Measurements from ENCODE around the gene MINDY4.

MINDY4 gene

GRCh38 chr7:30859202-30859939, 88.2 kb downstream of the MINDY4 start:
- TF ChIP-seq CTCF (IDR thresholded peaks at IDR 0.05; ENCODE audit: low read depth, low read length): no peak
- H3K4me3 ChIP-seq (replicated peaks in 1 of 2; ENCODE audit: low read depth in 2 of 2, low read length in 2 of 2): no peak overlapping the region

GRCh38 chr7:30859940-30860496, 88.8 kb downstream of the MINDY4 start:
- no peak overlapping the region for H3K4me3 ChIP-seq (replicated peaks in 1 of 2; ENCODE audit: low read depth in 2 of 2, low read length in 2 of 2)
- DNase-seq (ENCODE audit: low read depth in 2 of 2): no peak
- TF ChIP-seq CTCF (IDR thresholded peaks at IDR 0.05; ENCODE audit: low read depth, low read length): no peak

More at GRCh38 chr7:30859202-30859939, 88.2 kb downstream of the MINDY4 start:
- no peak for DNase-seq (ENCODE audit: low read depth in 2 of 2)

GRCh38 chr7:30861612-30862011, 90.4 kb downstream of the MINDY4 start:
- no peak for DNase-seq (ENCODE audit: low read depth in 2 of 2)
- TF ChIP-seq CTCF (IDR thresholded peaks at IDR 0.05; ENCODE audit: low read depth, low read length): no peak
- H3K4me3 ChIP-seq (replicated peaks in 1 of 2; ENCODE audit: low read depth in 2 of 2, low read length in 2 of 2): no peak overlapping the region

GRCh38 chr7:30862995-30863705, 91.9 kb downstream of the MINDY4 start:
- no peak overlapping the region for H3K4me3 ChIP-seq (replicated peaks in 1 of 2; ENCODE audit: low read depth in 2 of 2, low read length in 2 of 2)
- peak in 1 of 2 donors; percentile 2 for DNase-seq (ENCODE audit: low read depth in 2 of 2)
- no peak for TF ChIP-seq CTCF (IDR thresholded peaks at IDR 0.05; ENCODE audit: low read depth, low read length)

GRCh38 chr7:30863706-30864035, 92.5 kb downstream of the MINDY4 start:
- DNase-seq (ENCODE audit: low read depth in 2 of 2): peak; percentile 28 to 60
- no peak overlapping the region for H3K4me3 ChIP-seq (replicated peaks in 1 of 2; ENCODE audit: low read depth in 2 of 2, low read length in 2 of 2)
- no peak for TF ChIP-seq CTCF (IDR thresholded peaks at IDR 0.05; ENCODE audit: low read depth, low read length)

- H3K4me3 ChIP-seq (replicated peaks in 1 of 2; ENCODE audit: low read depth in 2 of 2, low read length in 2 of 2): no peak overlapping the region
- no peak for DNase-seq (ENCODE audit: low read depth in 2 of 2)
- no peak for TF ChIP-seq CTCF (IDR thresholded peaks at IDR 0.05; ENCODE audit: low read depth, low read length)
Measured at GRCh38 chr7:30864101-30864500, 92.9 kb downstream of the MINDY4 start.

Measured in cardiac fibroblast (primary cell).